Right ventricle myocardium inferior (tissue), 1 donor: ENCODE results near the gene MAGEF1. TPM values are rescaled to one million over a fixed set of nuclear protein-coding genes. Genes with fewer than 3 reads are reported as not detected.

Experiments
- total RNA-seq: library from RNA; stranded (reverse); fragmentation: NEBNext Ultra II Directional; extraction: Animal tissue kit (Norgen Biotek cat#: 25700); gene quantifications from one replicate; pipeline ENCODE4 v1.2.1, GENCODE V29; 2021
- donor health status: DM: no; HTN: yes; CAD: no; lungs with severe emphysema.

The MAGEF1 gene
- total RNA-seq, 1 donor from 2014 or later, result 31.3 TPM

Other genes starting within 250 kb of the MAGEF1 start
- gene EPHB3, start 150.3 kb downstream of the MAGEF1 start, total RNA-seq, result 1.6 TPM
- 46.1 TPM for gene VPS8, start 100.1 kb upstream of the MAGEF1 start, total RNA-seq